Keratinocyte (primary cell): Measurements from ENCODE around the gene CPA4. TPM values are rescaled to one million over a fixed set of nuclear protein-coding genes. Genes with fewer than 3 reads are reported as not detected.
A peak's percentile ranks its signal among the peaks of the same experiment; 100 is the strongest.

ENCODE experiments used
- DNase-seq: peaks from one replicate; pipeline ENCODE4 v3.0.0-alpha.2; 2011; ENCODE audit warnings: low read depth, missing footprints, low spot score
- FAIRE-seq: peaks from 2 replicates; lab custom pipeline; 2011; peaks lifted over from hg19 to GRCh38; lab: Jason Lieb, UNC
- H2AFZ ChIP-seq: 2 replicates; pipeline ENCODE4 v1.6.0; 2012; ENCODE audit warnings: low read length, control low read depth, inconsistent platforms; ENCODE audit not compliant: control insufficient read depth
- H3K27ac ChIP-seq: 2 replicates; pipeline ENCODE4 v1.5.1; 2011; ENCODE audit warnings: low read length; ENCODE audit not compliant: control insufficient read depth, insufficient read depth
- H3K27me3 ChIP-seq: 3 replicates; pipeline ENCODE4 v1.6.0; 2011; ENCODE audit warnings: low read length; ENCODE audit not compliant: control insufficient read depth, insufficient read depth; ENCODE audit errors: extremely low read depth
- H3K36me3 ChIP-seq, 2 experiments: 2 replicates in 1 of 2; 3 replicates in 1 of 2; pipeline ENCODE4 v1.5.1; 2011; ENCODE audit warnings: low read length in 2 of 2, mild to moderate bottlenecking in 1 of 2; ENCODE audit not compliant: control insufficient read depth in 2 of 2, insufficient read depth in 2 of 2; ENCODE audit errors: extremely low read depth in 1 of 2
- H3K4me1 ChIP-seq: 3 replicates; pipeline ENCODE4 v1.5.1; 2011; ENCODE audit warnings: low read length; ENCODE audit not compliant: control insufficient read depth, insufficient read depth; ENCODE audit errors: extremely low read depth
- H3K4me2 ChIP-seq: 3 replicates; pipeline ENCODE4 v1.6.0; 2011; ENCODE audit warnings: low read depth, low read length; ENCODE audit not compliant: control insufficient read depth, insufficient read depth; ENCODE audit errors: extremely low read depth
- H3K4me3 ChIP-seq, 3 experiments: fragments of 200-600 bp in 1 of 3; sonication (generic) in 1 of 3; 2 replicates in 2 of 3; 3 replicates in 1 of 3; pipeline ENCODE4 v1.5.1; 2011 to 2016; ENCODE audit warnings: low read length in 3 of 3, mild to moderate bottlenecking in 3 of 3, control low read depth in 2 of 3, inconsistent platforms in 1 of 3, low read depth in 1 of 3, mixed read lengths in 1 of 3, mixed run types in 1 of 3, moderate library complexity in 1 of 3; ENCODE audit not compliant: control insufficient read depth in 2 of 3, insufficient read depth in 2 of 3; ENCODE audit errors: extremely low read depth in 1 of 3
- H3K79me2 ChIP-seq: 2 replicates; pipeline ENCODE4 v1.6.0; 2012; ENCODE audit warnings: low read length; ENCODE audit not compliant: control insufficient read depth, insufficient read depth
- H3K9ac ChIP-seq: 3 replicates; pipeline ENCODE4 v1.6.0; 2011; ENCODE audit warnings: low read length; ENCODE audit not compliant: control insufficient read depth, insufficient read depth; ENCODE audit errors: extremely low read depth
- H3K9me1 ChIP-seq: 3 replicates; pipeline ENCODE4 v1.6.0; 2011; ENCODE audit warnings: low read length; ENCODE audit not compliant: control insufficient read depth, insufficient read depth; ENCODE audit errors: extremely low read depth
- H3K9me3 ChIP-seq: 2 replicates; pipeline ENCODE4 v1.5.1; 2012; ENCODE audit warnings: low read depth, low read length; ENCODE audit not compliant: control insufficient read depth
- H4K20me1 ChIP-seq: 3 replicates; pipeline ENCODE4 v1.6.0; 2011; ENCODE audit warnings: low read length; ENCODE audit not compliant: control insufficient read depth, insufficient read depth; ENCODE audit errors: extremely low read depth
- CTCF ChIP-seq, 3 experiments: IDR thresholded peaks in 1 of 3; conservative IDR thresholded peaks in 1 of 3; optimal IDR thresholded peaks in 1 of 3; 2 replicates in 2 of 3; 3 replicates in 1 of 3; pipeline versions ENCODE3 to v1.5.1; 2011; ENCODE audit warnings: low read length in 3 of 3, mild to moderate bottlenecking in 3 of 3, moderate library complexity in 2 of 3, control low read depth in 1 of 3, inconsistent platforms in 1 of 3; ENCODE audit not compliant: insufficient read depth in 2 of 3; ENCODE audit errors: extremely low read depth in 1 of 3
- EZH2 ChIP-seq: IDR thresholded peaks from one replicate; pipeline ENCODE4 v1.6.1; 2012; ENCODE audit warnings: inconsistent platforms, mild to moderate bottlenecking, low read length, moderate library complexity
- dilution Hi-C: fragments of 300-500 bp; cut with MboI; formaldehyde crosslinking; loops from one replicate; pipeline ENCODE4 v1.7.0; 2020; ENCODE audit warnings: low sequenced_read_pairs; ENCODE audit not compliant: extremely low pct_ligation_motif_present
- polyA plus RNA-seq, 5 experiments: library from polyadenylated mRNA; depleted of rRNA in 3 of 5; stranded (reverse) in 3 of 5; stranded (forward) in 1 of 5; unstranded in 1 of 5; fragments of >200 nt; gene quantifications; 1 replicate in 1 of 5; 2 replicates in 3 of 5; 3 replicates in 1 of 5; pipeline versions ENCODE4 v1.2.1 to v1.2.3, GENCODE V29; 2011 to 2012; ENCODE audit warnings: missing spikeins in 2 of 5, low read depth in 1 of 5, low replicate concordance in 1 of 5

CPA4 gene
- polyA plus RNA-seq, 1 donor (not counting 4 experiments of a cell fraction or from before 2014, with no cell fraction given): 248 TPM

GRCh38 chr7:130258494-130259078, 34.4 kb upstream of the CPA4 start:
- Histone ChIP-seq H3K9ac (no peak overlapping the region), H3K4me3 (no peak overlapping the region), H3K36me3 (no peaks in the 10 kb centered on the region), H3K27ac (no peak overlapping the region), H2AFZ (no peak overlapping the region), H4K20me1 (no peaks in the 10 kb centered on the region), H3K27me3 (no peaks in the 10 kb centered on the region), H3K4me1 (no peaks in the 10 kb centered on the region), H3K9me1 (no peaks in the 10 kb centered on the region), H3K4me2 (no peak overlapping the region), H3K9me3 (peaks cover 5% of the 10 kb centered on the region), H3K79me2 (no peaks in the 10 kb centered on the region)
- no peak for TF ChIP-seq CTCF (optimal IDR thresholded peaks at IDR 0.05 in 1 of 3, IDR thresholded peaks at IDR 0.05 in 1 of 3, conservative IDR thresholded peaks at IDR 0.05 in 1 of 3; ENCODE audit: extremely low read depth in 1 of 3, insufficient read depth in 2 of 3, low read length in 3 of 3)
- no peak for TF ChIP-seq EZH2
- dilution Hi-C loops: no loop called here
- DNase-seq (no peak), FAIRE-seq (no peak)

GRCh38 chr7:130262448-130262847, 30.5 kb upstream of the CPA4 start:
- Histone ChIP-seq H3K4me3 (no peak overlapping the region), H3K79me2 (no peaks in the 10 kb centered on the region), H3K27me3 (no peaks in the 10 kb centered on the region), H3K9me1 (no peaks in the 10 kb centered on the region), H3K9me3 (peaks cover 3% of the 10 kb centered on the region), H3K4me2 (no peak overlapping the region), H3K36me3 (no peaks in the 10 kb centered on the region), H3K9ac (no peak overlapping the region), H3K4me1 (no peaks in the 10 kb centered on the region), H2AFZ (no peak overlapping the region), H3K27ac (no peak overlapping the region), H4K20me1 (no peaks in the 10 kb centered on the region)
- dilution Hi-C loops: no loop called here
- FAIRE-seq (peak; percentile 72), DNase-seq (no peak)
- TF ChIP-seq CTCF (optimal IDR thresholded peaks at IDR 0.05 in 1 of 3, IDR thresholded peaks at IDR 0.05 in 1 of 3, conservative IDR thresholded peaks at IDR 0.05 in 1 of 3; ENCODE audit: extremely low read depth in 1 of 3, insufficient read depth in 2 of 3, low read length in 3 of 3) (no peak), EZH2 (no peak)
